Mesenteric fat pad (tissue), 1 donor: ENCODE data around the gene NOPCHAP1. TPM values are rescaled to one million over a fixed set of nuclear protein-coding genes. Genes with fewer than 3 reads are reported as not detected.
"Not testable (repeated sequence)": the region's sequence is repeated elsewhere in the genome, so short reads cannot be mapped to it uniquely, and the experiment has no call there.

ENCODE experiments used
- DNase-seq: peaks from one replicate; pipeline ENCODE4 v3.0.0-alpha.2; 2020; ENCODE audit warnings: low spot score
- long read RNA-seq: library from polyadenylated mRNA; unstranded; transcript quantifications from one replicate; pipeline ENCODE4 v2.0.0, GENCODE V29; 2020
- total RNA-seq: library from RNA; stranded (reverse); fragmentation: NEBNext Ultra II Directional; extraction: Animal tissue kit (Norgen Biotek cat#: 25700); gene quantifications from one replicate; pipeline ENCODE4 v1.2.1, GENCODE V29; 2021
- donor health status: DM: yes; HTN: yes; CAD: no.

NOPCHAP1 gene, protein sequence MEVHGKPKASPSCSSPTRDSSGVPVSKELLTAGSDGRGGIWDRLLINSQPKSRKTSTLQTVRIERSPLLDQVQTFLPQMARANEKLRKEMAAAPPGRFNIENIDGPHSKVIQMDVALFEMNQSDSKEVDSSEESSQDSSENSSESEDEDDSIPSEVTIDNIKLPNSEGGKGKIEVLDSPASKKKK
- 20.8 TPM for total RNA-seq
- long read RNA-seq, full-length matches to known transcripts, result 2 of 11 reads
- long read RNA-seq, partial matches to known transcripts, result 5 of 11 reads
- long read RNA-seq, other reads (novel, unspliced or antisense), result 4 of 11 reads

DNA sequence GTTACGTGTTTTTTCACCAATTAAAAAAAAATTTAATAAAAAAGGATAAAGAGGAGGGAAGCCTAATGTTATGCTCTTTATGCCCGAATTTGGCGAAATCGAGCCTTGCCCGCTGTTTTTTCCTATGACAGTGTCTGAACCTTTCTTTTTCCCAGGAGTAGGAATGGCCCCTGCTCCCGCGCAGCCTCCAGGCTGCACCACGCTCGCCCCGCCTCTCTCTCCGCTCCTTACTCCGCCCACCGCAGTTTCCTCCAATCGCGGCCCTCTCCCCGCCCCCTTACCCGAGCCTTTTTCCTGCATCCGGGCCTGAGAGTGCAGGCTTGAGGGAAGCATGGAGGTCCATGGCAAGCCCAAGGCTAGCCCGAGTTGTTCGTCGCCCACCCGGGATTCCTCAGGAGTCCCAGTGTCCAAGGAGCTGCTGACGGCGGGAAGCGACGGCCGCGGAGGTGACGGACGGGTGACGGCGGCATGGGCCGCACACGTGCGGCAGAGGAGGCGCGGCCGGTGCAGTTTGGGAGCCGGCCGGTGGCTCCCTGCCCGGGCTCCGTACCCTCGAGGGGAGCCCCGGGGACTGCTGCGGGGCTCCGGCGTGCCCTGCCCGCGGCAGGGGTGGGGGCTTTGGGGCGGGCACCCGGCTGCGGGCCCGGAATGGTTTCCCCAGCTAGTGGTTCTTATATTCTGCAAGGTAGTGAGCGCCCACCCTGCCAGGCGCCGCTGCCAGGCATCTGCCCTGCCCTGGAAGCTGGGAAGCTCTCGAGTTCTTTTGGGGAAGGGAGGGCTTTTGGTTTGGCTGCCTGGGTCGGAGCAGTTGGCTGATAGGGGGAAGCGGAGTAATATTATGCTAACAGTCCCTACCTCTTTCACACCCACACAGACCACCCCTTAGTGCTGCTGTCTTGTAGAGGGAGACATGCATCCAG is at the start of gene NOPCHAP1:
NOPCHAP1 (plus strand) TSS at position 295 of the 920 bp plus-strand sequence; CDS start at position 332, 37 bp downstream.
- DNase-seq, result peak; percentile 97

DNA sequence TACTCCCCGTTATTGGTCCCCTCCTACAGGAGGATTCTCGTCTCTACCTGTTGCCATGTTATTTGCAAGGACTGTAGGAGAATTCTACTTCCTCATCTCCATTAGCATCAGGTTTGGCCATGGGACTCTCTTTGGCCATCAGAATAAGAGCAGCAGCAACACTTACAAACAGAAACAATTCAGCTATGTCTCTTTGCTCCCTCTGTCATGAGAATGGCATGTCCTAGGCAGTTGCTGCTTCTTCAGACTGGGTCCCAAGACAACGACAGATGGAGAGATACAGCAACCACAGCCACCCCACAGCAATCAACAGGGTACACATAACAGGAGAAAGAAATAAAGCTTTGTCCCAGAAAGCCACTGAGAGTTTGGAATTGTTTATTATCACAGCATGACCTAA is 47.7 kb upstream of the NOPCHAP1 start:
- DNase-seq, result no peak

DNA sequence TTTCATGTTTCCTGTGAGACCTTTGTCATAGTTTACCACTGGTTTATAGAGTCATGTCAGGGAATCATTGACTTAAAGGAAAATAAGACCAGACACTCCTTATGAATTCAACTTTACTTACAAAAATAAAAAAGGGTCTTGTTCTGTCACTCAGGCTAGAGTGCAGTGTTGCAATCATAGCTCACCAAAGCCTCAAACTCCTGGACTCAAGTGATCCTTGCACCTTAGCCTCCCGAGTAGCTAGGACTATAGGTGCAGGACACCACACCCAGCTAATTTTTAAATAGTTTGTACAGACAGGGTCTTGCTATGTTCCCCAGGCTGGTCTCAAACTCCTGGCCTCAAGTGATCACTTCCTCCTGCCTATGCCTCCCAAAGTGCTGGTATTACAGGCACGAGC is 47.0 kb upstream of the NOPCHAP1 start:
- no peak for DNase-seq

DNA sequence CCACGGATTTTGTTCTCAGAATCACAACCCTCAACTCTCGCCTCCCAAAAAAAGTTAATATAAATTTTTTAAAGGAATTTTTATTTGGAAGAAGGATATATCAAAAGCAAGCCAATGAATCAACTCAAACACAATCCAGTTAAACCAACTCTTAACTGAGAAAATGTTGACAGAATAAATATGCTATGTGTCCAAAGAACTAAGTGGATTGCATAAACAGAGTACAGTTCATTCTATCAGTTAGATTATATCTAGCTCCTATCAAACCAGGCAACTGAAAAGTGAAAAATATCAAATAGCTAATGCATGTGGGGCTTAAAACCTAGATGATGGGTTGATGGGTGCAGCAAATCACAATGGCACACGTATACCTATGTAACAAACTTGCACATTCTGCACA is 44.7 kb upstream of the NOPCHAP1 start:
- DNase-seq, result no peak

DNA sequence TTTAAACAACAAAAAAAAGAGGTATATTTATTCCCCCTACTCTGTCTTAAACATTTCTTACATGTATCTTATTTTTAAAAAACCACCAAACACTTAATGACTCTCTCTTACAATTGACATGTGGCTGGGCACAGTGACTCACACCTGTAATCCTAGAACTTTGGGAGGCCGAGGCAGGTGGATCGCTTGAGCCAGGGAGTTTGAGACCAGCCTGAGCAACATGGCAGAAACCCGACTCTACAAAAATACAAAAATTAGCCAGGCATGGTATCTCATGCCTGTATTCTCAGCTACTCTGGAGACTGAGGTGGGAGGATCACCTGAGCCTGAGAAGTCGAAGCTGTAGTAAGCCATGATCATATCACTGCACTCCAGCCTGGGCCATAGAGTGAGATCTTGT is 44.0 kb upstream of the NOPCHAP1 start:
- DNase-seq, result no peak

DNA sequence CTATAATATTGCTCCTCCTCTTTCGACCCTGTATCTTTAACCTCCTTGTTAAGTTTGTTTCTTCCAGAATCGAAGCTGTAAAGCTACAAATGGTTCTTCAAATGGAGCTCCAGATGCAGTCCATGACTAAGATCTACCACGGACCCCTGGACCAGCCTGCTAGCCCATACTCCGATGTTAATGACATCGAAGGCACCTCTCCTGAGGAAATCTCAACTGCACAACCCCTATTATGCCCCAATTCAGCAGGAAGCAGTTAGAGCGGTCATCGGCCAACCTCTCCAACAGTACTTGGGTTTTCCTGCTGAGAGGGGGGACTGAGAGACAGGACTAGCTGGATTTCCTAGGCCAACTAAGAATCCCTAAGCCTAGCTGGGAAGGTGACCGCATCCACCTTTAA is 42.7 kb upstream of the NOPCHAP1 start:
- DNase-seq, result not testable (repeated sequence)

DNA sequence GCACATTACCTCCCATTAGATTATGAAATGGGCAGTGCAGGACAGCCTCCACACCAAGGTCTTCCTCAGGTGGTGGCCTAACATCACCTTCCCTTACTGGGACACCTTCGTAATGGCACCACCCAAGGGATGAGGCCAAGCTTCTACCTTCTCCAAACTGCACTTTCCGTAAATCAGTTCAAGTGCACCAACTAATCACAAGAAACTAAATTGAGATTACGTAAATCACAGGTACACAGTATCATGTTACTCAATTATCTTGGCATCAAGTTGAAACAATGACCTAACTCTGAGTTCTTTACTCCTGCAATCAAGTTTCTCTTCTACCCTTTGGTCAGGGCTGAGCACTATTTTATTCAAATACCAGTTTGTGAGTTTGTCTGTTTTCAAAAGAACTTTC is 41.9 kb upstream of the NOPCHAP1 start:
- DNase-seq, result no peak

DNA sequence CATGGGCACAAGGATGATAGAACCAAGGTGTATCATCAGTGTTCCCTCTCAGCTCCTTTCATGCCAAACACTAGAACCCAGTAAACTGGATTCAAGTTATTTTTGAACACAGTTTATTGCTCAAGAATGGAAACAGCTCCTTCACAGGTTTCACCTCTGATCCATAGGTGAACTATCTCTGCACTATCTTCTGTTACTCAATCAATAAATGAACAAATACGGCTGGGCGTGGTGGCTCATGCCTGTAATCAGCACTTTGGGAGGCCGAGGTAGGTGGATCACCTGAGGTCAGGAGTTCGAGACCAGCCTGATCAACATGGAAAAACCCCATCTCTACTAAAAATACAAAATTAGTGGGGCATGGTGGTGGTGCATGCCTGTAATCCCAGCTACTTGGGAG is 37.4 kb upstream of the NOPCHAP1 start:
- not testable (repeated sequence) for DNase-seq

DNA sequence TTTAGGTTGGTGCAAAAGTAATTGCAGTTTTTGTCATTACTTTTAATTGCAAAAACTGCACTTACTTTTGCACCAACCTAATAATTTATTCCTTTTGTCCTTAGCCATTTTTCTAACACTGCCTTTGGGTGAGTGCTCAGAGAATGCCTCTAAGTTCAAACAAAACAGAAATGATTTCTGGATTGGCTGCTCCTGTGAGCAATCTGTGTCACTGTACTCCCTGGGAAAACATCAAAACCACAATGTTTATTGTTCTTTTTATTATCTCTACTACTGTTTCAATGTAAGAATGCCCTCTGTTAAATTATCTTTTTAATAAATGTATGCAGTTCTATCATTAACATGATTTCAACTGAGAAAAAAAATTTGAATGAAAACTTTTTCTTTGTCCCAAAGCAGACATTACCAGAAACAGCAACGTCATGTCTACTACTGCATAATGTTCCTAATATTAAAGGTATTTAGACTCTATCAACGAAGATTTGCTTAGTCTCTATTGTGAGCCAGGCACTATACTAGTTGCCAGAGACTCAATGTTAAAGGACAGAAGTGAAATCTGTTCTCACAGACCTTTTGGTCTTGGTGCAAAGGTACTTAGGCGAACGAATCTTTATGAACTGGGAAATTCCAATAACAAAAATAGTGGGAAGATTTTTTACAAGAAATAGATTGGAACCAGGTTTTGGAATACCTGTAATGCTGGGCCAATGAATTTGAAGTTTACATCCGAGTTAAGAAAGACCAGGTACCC is 34.2 kb upstream of the NOPCHAP1 start:
- DNase-seq, result no peak

DNA sequence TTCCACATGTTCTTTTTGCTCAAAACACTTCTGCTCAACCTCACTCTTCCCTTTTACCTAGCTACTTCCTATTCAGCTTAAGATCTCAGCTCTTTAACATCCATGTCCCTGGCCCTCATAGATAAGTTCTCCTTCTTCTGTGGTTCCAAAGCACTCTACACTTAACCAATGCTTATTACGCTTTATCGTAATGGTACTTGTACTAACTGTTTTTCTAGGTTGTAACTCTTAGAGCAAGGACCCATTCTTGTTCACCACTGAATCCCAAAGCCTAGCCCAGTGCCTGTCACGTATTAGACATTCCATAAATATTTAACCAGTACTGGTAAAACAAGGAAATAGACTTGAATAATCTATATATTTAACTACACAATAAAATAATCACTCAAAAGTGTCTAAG is 33.3 kb upstream of the NOPCHAP1 start:
- DNase-seq, result no peak

DNA sequence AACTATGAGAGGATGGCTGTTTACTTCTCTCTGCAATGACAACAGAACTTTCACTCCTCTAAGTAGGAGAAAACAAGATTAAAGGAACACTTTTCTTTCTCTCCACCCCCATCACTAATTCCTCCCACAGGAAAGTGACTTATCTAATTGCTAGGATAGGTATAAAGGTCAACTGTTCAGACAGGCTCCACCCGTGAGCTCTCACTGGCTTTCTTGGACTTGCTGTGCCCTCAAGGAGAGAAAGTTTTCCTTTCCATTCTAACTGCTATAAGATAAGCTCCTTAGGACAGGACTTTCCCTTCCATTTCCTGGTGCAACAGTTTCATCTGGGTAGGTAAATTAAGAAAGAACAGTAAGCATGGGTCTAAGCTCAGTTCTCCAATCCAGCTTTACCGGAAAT is 32.8 kb upstream of the NOPCHAP1 start:
- DNase-seq, result no peak

DNA sequence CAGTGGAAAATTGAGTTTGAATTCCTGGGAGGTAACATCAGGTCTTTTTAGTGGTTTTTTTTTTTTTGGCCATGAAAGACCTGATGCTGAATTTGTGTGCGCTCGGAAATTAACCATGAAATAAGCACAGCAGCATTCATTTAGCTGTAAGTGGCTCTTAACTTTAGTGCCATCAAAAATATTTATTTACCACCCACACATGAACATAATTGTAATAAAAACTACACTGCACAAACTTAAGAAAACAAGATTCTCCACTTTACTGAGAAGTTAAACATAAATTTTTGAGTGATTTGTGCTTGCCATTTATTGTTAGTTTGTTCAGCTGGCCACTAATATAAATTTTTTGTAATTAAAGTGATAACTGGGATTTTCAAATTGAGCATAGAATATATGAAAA is 30.4 kb upstream of the NOPCHAP1 start:
- DNase-seq, result no peak

DNA sequence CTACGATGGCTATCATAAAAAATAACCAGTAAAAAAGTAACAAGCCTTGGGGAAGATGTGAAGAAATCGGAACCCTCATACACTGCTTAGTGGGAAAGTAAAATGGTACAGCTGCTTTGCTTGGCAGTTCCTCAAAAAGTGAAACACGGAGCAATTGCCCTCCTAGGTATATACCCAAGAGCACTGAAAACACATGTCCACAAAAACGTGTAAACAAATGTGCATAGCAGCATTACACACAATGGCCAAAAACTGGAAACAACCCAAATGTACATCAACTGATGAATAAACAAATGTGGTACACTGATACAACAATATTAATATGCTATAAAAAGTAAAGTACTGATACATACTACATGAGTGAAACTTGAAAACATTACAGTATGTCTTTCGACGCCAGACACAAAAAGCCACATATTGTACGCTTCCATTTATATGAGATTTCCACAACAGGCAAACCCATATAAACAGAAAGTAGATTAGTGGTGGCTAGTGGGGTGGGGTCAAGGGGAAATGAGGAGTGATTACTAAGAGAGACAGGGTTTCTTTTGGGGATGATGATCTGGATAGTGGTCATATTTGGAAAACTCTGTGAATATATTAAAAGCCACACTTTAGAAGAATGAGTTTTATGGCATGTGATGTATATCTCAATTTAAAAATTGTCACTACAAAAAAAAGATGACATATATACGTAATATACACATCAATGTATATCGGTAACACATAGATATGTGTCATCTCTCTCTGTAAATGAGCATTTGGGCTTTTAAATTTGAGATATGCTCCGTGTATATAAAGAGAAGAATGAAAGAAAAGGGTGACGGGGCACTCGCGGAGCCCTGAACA is 29.0 kb upstream of the NOPCHAP1 start:
- DNase-seq, result no peak

DNA sequence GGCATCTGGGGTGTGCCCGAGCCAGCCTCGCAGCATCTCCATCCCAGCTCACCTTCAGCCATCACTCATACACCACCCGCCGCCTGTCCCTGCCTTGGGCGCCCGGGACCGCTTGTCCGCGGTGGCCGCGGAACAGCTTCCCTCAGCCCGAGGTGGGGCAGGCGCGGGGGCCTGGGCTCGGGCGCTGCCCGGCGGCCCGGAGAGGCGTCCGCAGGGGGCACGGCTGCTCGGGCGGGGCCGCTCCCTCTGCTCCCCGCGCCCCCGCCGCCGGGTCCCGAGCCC is 28.5 kb upstream of the NOPCHAP1 start:
- no peak for DNase-seq

DNA sequence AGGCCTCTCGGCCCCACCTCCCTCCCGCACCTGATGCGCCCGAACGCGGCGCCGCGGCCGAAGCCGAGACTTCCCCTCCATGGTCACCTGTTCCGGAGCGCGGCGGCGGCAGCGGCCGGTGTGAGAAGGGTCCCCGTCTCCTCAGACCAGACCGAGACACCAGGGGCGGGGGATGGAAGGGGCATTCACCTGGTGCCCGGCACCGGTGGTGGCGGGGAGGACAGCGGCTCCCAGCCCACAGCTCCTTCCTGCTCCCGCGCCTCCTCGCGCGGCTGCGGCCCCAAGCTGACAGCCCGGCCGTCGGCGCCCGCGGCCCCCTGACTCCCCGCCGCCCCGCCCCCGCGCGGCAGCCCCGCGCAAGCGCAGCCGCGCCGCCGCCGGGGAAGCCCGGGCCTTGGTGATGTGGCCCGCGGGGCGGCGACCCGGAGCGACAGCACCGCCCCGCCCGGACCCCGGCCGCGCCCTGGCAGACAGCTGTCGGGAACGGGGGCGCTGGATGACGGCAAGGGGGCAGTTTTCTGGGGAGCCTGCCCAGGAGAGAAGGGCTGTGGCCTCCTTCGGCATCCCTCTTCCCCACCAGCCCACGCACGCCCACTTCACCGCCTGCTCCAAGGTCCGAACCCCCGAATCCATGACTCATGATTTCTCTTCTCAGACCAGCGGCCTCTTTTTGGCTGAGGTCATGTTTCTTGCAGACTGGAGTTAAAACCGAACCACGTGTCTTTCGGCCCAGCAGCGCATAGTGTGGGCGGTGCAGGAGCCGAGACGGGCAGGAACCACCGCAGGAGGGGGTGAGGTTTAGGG is 27.9 kb upstream of the NOPCHAP1 start, which contains the start of gene SLC41A2:
SLC41A2 (minus strand) TSS at position 290 of the 804 bp plus-strand sequence. CDS start 29,763 bp downstream, outside the sequence.
- peak; percentile 90 for DNase-seq

DNA sequence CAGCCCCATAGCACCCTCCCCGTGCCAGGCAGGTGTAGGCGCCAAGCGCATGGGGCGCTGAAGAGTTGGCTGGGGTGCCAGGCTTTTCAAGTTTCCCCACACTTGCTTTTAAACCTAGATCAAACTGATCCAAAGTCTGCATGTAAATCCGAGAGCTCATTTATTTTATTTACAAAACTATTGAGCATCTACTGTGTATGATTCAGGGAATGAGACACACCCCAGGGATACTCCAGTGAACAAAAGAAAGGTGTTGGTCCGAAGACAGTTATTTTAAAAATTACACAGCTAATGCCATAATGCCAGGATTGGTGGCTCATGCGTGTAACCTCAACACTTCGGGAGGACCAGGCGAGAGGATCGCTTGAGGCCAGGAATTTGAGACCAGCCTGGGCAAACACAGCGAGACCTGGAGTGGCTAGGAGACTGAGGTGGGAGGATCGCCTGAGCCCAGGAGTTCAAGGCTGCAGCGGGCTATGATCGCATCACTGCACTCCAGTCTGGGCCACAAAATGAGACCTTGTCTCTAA is 27.2 kb upstream of the NOPCHAP1 start:
- DNase-seq, result no peak

DNA sequence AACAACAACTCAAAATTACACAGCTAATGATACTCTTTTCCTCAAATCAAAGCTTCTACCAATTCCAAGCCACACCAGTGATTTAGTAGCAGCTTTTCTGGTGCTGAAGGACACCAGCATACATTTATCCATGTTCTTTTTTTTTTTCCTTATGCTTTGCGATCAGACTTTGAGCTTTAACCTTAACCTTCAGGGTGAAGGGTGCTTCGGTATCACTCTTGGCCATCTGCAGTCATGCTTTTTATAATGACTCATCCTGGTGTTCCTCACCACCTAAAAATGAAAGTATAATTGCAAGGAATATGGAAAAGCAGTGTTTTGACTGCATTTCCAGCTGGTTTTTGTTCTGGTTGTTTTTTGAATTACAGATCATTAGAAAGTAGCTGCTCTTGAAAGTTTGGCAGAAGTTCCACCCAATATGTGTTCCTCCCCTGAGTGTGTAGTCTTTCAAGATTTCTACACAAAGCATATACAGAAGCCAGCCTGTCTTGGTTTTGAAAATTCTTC is 26.7 kb upstream of the NOPCHAP1 start:
- DNase-seq, result no peak

DNA sequence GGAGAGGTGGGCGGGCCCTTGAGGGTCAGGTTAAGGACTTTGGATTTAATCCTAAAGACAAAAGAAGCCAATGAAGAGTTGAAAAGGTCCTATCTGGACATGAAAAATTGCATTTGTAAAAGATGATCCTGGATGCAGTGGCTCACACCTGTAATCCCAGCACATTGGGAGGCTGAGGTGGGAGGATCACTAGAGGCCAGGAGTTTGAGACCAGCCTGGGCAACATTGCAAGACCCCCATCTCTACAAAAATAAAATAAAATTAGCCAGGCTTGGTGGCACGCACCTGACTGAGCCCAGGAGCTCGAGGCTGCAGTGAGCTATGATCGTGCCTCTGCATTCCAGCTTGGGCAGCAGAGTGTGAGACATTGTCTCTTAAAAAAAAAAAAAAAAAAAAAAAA is 25.7 kb upstream of the NOPCHAP1 start:
- DNase-seq, result no peak

DNA sequence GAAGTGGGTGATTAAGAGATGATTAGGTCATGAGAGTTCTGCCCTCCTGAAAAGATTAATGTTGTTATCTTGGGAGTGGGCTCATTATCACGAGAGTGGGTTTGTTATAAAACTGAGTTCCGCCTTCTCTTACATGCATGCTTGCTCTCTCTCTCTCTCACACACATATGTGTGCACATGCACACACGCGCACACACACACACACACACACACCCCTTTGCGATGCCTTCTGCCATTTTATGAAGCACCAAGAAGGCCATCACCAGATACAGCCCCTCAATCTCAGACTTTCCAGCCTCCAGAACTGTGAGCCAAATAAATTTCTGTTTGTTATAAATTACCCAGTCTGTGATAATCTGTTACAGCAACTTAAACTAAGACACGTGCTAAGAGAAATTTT is 22.4 kb upstream of the NOPCHAP1 start:
- no peak for DNase-seq
